ENCODE results near the gene TAS2R3. TPM values are rescaled to one million over a fixed set of nuclear protein-coding genes. Genes with fewer than 3 reads are reported as not detected.
"Not testable (repeated sequence)": the region's sequence is repeated elsewhere in the genome, so short reads cannot be mapped to it uniquely, and the experiment has no call there.

TAS2R3 gene
- total RNA-seq, 1 donor: 1.4 TPM

GRCh38 chr7:141752634-141753033 lies 11.3 kb upstream of the TAS2R3 start:
- DNase-seq (ENCODE audit: insufficient read length, low spot score, missing footprints): no peak
- Histone ChIP-seq H4K20me1 (ENCODE audit: insufficient read depth, low read length) (peaks cover 4% of the 10 kb centered on the region), H3K79me2 (ENCODE audit: insufficient read depth, low read length) (no peaks in the 10 kb centered on the region), H3K27ac (ENCODE audit: low read depth, low read length) (no peak overlapping the region), H3K4me2 (ENCODE audit: insufficient read depth, low read length) (no peak overlapping the region), H3K4me3 (ENCODE audit: insufficient read depth, low read length) (no peak overlapping the region), H3K4me1 (ENCODE audit: insufficient read depth, low read length) (no peaks in the 10 kb centered on the region), H3K27me3 (ENCODE audit: insufficient read depth, low read length) (no peaks in the 10 kb centered on the region), H2AFZ (ENCODE audit: low read length) (no peak overlapping the region), H3K9me3 (ENCODE audit: low read depth, low read length) (peaks cover 5% of the 10 kb centered on the region), H3K36me3 (ENCODE audit: insufficient read depth, low read length) (peaks cover 68% of the 10 kb centered on the region)
- TF ChIP-seq, protein P1, sequence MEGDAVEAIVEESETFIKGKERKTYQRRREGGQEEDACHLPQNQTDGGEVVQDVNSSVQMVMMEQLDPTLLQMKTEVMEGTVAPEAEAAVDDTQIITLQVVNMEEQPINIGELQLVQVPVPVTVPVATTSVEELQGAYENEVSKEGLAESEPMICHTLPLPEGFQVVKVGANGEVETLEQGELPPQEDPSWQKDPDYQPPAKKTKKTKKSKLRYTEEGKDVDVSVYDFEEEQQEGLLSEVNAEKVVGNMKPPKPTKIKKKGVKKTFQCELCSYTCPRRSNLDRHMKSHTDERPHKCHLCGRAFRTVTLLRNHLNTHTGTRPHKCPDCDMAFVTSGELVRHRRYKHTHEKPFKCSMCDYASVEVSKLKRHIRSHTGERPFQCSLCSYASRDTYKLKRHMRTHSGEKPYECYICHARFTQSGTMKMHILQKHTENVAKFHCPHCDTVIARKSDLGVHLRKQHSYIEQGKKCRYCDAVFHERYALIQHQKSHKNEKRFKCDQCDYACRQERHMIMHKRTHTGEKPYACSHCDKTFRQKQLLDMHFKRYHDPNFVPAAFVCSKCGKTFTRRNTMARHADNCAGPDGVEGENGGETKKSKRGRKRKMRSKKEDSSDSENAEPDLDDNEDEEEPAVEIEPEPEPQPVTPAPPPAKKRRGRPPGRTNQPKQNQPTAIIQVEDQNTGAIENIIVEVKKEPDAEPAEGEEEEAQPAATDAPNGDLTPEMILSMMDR (IDR thresholded peaks at IDR 0.05; ENCODE audit: extremely low read depth, low read depth, low read length): peak; percentile 34

DNA sequence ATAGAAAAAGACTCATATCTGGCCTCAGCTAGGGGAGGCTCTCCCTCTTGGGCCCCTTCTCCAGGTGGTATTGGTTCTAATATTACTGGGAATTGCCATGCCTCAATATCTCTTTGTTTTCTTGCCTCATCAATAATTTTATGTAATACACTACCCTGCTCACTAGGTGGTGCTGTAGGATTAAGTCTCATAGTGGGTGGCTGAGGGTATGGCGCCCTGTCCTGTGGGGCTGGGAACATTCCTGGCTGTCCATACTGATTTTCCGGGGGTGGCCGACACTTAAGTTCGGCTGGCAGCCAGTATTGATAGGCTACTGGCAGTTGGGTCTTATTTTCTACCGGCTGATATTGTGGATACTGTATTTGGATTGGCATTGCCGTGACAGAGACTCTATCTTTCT lies 9.0 kb upstream of the TAS2R3 start:
- no peak for DNase-seq (ENCODE audit: insufficient read length, low spot score, missing footprints)
- Histone ChIP-seq H3K79me2 (ENCODE audit: insufficient read depth, low read length) (no peaks in the 10 kb centered on the region), H4K20me1 (ENCODE audit: insufficient read depth, low read length) (peaks cover 4% of the 10 kb centered on the region), H3K4me3 (ENCODE audit: insufficient read depth, low read length) (no peak overlapping the region), H2AFZ (ENCODE audit: low read length) (no peak overlapping the region), H3K4me2 (ENCODE audit: insufficient read depth, low read length) (no peak overlapping the region), H3K4me1 (ENCODE audit: insufficient read depth, low read length) (no peaks in the 10 kb centered on the region), H3K27ac (ENCODE audit: low read depth, low read length) (no peak overlapping the region), H3K27me3 (ENCODE audit: insufficient read depth, low read length) (no peaks in the 10 kb centered on the region), H3K9me3 (ENCODE audit: low read depth, low read length) (peaks cover 5% of the 10 kb centered on the region), H3K36me3 (ENCODE audit: insufficient read depth, low read length) (peaks cover 53% of the 10 kb centered on the region)
- TF ChIP-seq, protein P1 (IDR thresholded peaks at IDR 0.05; ENCODE audit: extremely low read depth, low read depth, low read length): peak; percentile 48

DNA sequence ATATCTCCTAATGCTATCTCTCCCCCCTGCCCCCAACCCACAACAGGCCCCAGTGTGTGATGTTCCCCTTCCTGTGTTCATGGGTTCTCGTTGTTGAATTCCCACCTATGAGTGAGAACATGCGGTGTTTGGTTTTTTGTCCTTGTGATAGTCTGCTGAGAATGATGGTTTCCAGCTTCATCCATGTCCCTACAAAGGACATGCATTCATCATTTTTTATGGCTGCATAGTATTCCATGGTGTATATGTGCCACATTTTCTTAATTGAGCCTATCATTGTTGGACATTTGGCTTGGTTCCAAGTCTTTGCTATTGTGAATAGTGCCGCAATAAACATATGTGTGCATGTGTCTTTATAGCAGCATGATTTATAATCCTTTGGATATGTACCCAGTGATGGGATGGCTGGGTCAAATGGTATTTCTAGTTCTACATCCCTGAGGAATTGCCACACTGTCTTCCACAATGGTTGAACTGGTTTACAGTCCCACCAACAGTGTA lies 6.2 kb downstream of the TAS2R3 start:
- not testable (repeated sequence) for H3K27ac ChIP-seq (ENCODE audit: low read depth, low read length); H3K9me3 ChIP-seq (ENCODE audit: low read depth, low read length); H3K4me2 ChIP-seq (ENCODE audit: insufficient read depth, low read length); H3K79me2 ChIP-seq (ENCODE audit: insufficient read depth, low read length); H3K27me3 ChIP-seq (ENCODE audit: insufficient read depth, low read length); DNase-seq (ENCODE audit: insufficient read length, low spot score, missing footprints); H3K36me3 ChIP-seq (ENCODE audit: insufficient read depth, low read length); H2AFZ ChIP-seq (ENCODE audit: low read length); H3K4me3 ChIP-seq (ENCODE audit: insufficient read depth, low read length); H4K20me1 ChIP-seq (ENCODE audit: insufficient read depth, low read length); H3K4me1 ChIP-seq (ENCODE audit: insufficient read depth, low read length)

DNA sequence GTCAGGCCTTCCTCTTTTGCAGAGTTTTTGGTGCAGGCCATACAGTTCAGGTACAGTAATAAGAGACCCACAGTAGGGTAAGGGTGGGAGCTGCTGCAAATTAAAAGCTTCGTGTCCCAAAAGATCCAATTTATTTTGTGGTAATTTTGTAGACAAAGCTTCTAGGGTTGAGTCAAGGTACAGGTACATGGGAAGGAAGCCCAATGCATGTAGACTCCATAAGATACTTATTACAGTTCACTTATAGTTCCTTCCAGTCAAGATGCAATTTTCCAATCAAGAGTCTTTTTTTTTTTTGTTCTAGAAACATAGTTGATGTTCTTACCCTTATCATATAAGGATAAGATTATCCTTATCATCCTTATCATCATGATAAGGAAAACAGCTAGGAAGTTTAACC lies 12.5 kb downstream of the TAS2R3 start, which contains the start of gene TAS2R4:
TSS of gene TAS2R4 (plus strand) at position 301 of the 400 bp plus-strand sequence. CDS start 1,815 bp downstream, outside the sequence.
- H3K9me3 ChIP-seq (ENCODE audit: low read depth, low read length): no peaks in the 10 kb centered on the region
- H3K4me2 ChIP-seq (ENCODE audit: insufficient read depth, low read length): no peak within 1 kb of the TSS
- no peak within 1 kb of the TSS for H3K4me3 ChIP-seq (ENCODE audit: insufficient read depth, low read length)
- H3K27me3 ChIP-seq (ENCODE audit: insufficient read depth, low read length): no peaks in the 10 kb centered on the region
- H3K27ac ChIP-seq (ENCODE audit: low read depth, low read length): no peak within 1 kb of the TSS
- TF ChIP-seq, protein P1 (IDR thresholded peaks at IDR 0.05; ENCODE audit: extremely low read depth, low read depth, low read length): no peak
- H3K79me2 ChIP-seq (ENCODE audit: insufficient read depth, low read length): no peaks in the 10 kb centered on the region
- peak; percentile 65 for DNase-seq (ENCODE audit: insufficient read length, low spot score, missing footprints)
- H2AFZ ChIP-seq (ENCODE audit: low read length): no peak within 1 kb of the TSS
- H4K20me1 ChIP-seq (ENCODE audit: insufficient read depth, low read length): no peaks in the 10 kb centered on the region
- H3K36me3 ChIP-seq (ENCODE audit: insufficient read depth, low read length): no peaks in the 10 kb centered on the region
- no peaks in the 10 kb centered on the region for H3K4me1 ChIP-seq (ENCODE audit: insufficient read depth, low read length)
